Measurements from ENCODE around the gene PTPN20. TPM values are rescaled to one million over a fixed set of nuclear protein-coding genes. Genes with fewer than 3 reads are reported as not detected.

PTPN20 gene
- total RNA-seq, 2 experiments from 2014 or later, result 1.3 to 2.0 TPM

- no peak for DNase-seq
- Mint-ChIP-seq H3K36me3 (ENCODE audit: low read depth) (no peaks in the 10 kb centered on the region), H3K4me1 (no peaks in the 10 kb centered on the region), H3K27ac (no peak overlapping the region), H3K4me3 (no peak overlapping the region), H3K27me3 (no peaks in the 10 kb centered on the region), H3K9me3 (ENCODE audit: low read depth) (no peaks in the 10 kb centered on the region)
- no peak for ATAC-seq
- intact Hi-C loops (cut with DNase I, micrococcal nuclease), result no loop called here
- POLR2A ChIA-PET, result no interaction called here
- CTCF ChIA-PET, result interaction anchor here (1.1 to 2.2 kb wide), 3 partner anchors 8 to 272 kb away, joined by 4 to 8 read pairs (median 4); no protein-coding TSS in a partner anchor
Measured at GRCh38 chr10:47039562-47039913, 128.3 kb downstream of the PTPN20 start.

DNA sequence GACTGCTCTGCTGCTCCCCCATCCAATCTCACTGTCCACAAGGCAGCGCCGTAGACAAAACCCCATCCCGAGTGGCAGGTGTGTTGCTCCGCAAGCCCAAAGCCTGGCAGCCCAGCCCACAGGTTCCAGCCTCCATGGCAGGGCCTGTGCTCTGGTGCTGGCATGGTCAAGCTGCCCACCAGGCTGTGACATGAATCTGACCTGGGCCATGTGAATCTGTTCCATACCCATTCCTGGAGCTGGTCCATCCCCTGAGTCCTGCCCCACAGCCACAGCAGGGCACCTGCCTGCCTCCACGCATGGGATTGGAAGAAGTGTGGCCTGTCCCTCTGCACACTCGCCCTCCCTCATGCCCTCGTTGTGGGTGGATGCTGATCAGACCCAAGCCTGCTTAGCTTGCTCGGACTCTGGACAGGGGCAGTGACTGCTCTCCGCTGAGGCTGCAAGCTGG, 128.8 kb downstream of the PTPN20 start:
- CTCF ChIA-PET, result interaction anchor here (1.6 to 2.2 kb wide), 2 partner anchors 8 to 15 kb away, joined by 4 to 8 read pairs; no protein-coding TSS in a partner anchor
- DNase-seq (no peak), ATAC-seq (no peak)
- Mint-ChIP-seq H3K27me3 (no peaks in the 10 kb centered on the region), H3K27ac (no peak overlapping the region), H3K4me1 (no peaks in the 10 kb centered on the region), H3K36me3 (ENCODE audit: low read depth) (no peaks in the 10 kb centered on the region), H3K9me3 (ENCODE audit: low read depth) (no peaks in the 10 kb centered on the region), H3K4me3 (no peak overlapping the region)
- intact Hi-C loops (cut with DNase I, micrococcal nuclease), result no loop called here
- POLR2A ChIA-PET, result no interaction called here

- ChIA-PET POLR2A (no interaction called here), CTCF (interaction anchor here (1.6 kb wide), 1 partner anchor 16 kb away, joined by 4 read pairs; no protein-coding TSS in a partner anchor)
- Mint-ChIP-seq H3K27me3 (no peaks in the 10 kb centered on the region), H3K27ac (no peak overlapping the region), H3K36me3 (ENCODE audit: low read depth) (no peaks in the 10 kb centered on the region), H3K9me3 (ENCODE audit: low read depth) (no peaks in the 10 kb centered on the region), H3K4me3 (no peak overlapping the region), H3K4me1 (no peaks in the 10 kb centered on the region)
- ATAC-seq, result no peak
- intact Hi-C loops (cut with DNase I, micrococcal nuclease), result no loop called here
- no peak for DNase-seq
Measured at GRCh38 chr10:47040681-47041080, 129.5 kb downstream of the PTPN20 start.

GRCh38 chr10:47041396-47042198, 130.4 kb downstream of the PTPN20 start:
- POLR2A ChIA-PET, result no interaction called here
- no peaks in the 10 kb centered on the region for H3K9me3 Mint-ChIP-seq (ENCODE audit: low read depth)
- no peaks in the 10 kb centered on the region for H3K27me3 Mint-ChIP-seq
- no peak for ATAC-seq
- H3K27ac Mint-ChIP-seq, result no peak overlapping the region
- no peaks in the 10 kb centered on the region for H3K4me1 Mint-ChIP-seq
- intact Hi-C loops (cut with DNase I, micrococcal nuclease), result no loop called here
- DNase-seq, result no peak
- CTCF ChIA-PET, result no interaction called here
- H3K4me3 Mint-ChIP-seq, result no peak overlapping the region
- H3K36me3 Mint-ChIP-seq (ENCODE audit: low read depth), result no peaks in the 10 kb centered on the region

DNA sequence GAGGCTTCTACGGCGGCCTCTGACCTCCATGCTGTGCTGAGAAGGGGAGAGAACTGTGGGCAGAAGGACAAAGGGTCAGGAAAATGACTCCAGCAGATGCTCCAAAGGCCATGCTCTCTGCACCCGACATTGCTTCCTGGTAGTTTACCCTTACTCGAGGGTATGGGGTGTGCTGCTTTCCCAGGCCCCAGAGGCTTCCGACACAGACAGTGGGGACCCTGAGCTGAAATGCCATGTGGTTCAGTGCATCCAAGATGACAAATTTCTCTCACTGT, 130.9 kb downstream of the PTPN20 start:
- Mint-ChIP-seq H3K4me3 (no peak overlapping the region), H3K27ac (no peak overlapping the region), H3K36me3 (ENCODE audit: low read depth) (no peaks in the 10 kb centered on the region), H3K4me1 (no peaks in the 10 kb centered on the region), H3K27me3 (no peaks in the 10 kb centered on the region), H3K9me3 (ENCODE audit: low read depth) (no peaks in the 10 kb centered on the region)
- intact Hi-C loops (cut with DNase I, micrococcal nuclease), result no loop called here
- ChIA-PET POLR2A (no interaction called here), CTCF (no interaction called here)
- DNase-seq (no peak), ATAC-seq (no peak)

- Mint-ChIP-seq H3K4me3 (no peak overlapping the region), H3K9me3 (ENCODE audit: low read depth) (no peaks in the 10 kb centered on the region), H3K36me3 (ENCODE audit: low read depth) (no peaks in the 10 kb centered on the region), H3K27me3 (no peaks in the 10 kb centered on the region), H3K4me1 (peaks cover 7% of the 10 kb centered on the region), H3K27ac (no peak overlapping the region)
- ChIA-PET CTCF (interaction anchor here (1.0 to 1.6 kb wide), 2 partner anchors 19 to 265 kb away, joined by 3 to 5 read pairs; no protein-coding TSS in a partner anchor), POLR2A (no interaction called here)
- intact Hi-C loops (cut with DNase I, micrococcal nuclease), result no loop called here
- ATAC-seq (no peak), DNase-seq (no peak)
Measured at GRCh38 chr10:47042780-47043750, 131.8 kb downstream of the PTPN20 start.

- Mint-ChIP-seq H3K36me3 (ENCODE audit: low read depth) (no peaks in the 10 kb centered on the region), H3K9me3 (ENCODE audit: low read depth) (no peaks in the 10 kb centered on the region), H3K27ac (no peak overlapping the region), H3K27me3 (no peaks in the 10 kb centered on the region), H3K4me3 (no peak overlapping the region), H3K4me1 (peaks cover 14% of the 10 kb centered on the region)
- ChIA-PET CTCF (interaction anchor here (1.0 to 1.6 kb wide), 3 partner anchors 11 to 264 kb away, joined by 3 to 5 read pairs (median 5); no protein-coding TSS in a partner anchor), POLR2A (no interaction called here)
- intact Hi-C loops (cut with DNase I, micrococcal nuclease), result no loop called here
- ATAC-seq (no peak), DNase-seq (no peak)
Measured at GRCh38 chr10:47043928-47044538, 132.8 kb downstream of the PTPN20 start.

- no peak for ATAC-seq
- Mint-ChIP-seq H3K27me3 (no peaks in the 10 kb centered on the region), H3K36me3 (ENCODE audit: low read depth) (no peaks in the 10 kb centered on the region), H3K9me3 (ENCODE audit: low read depth) (no peaks in the 10 kb centered on the region), H3K4me3 (no peak overlapping the region), H3K4me1 (peaks cover 14% of the 10 kb centered on the region), H3K27ac (no peak overlapping the region)
- POLR2A ChIA-PET, result no interaction called here
- CTCF ChIA-PET, result interaction anchor here (0.8 to 5.1 kb wide), 4 partner anchors 12 to 268 kb away, joined by 3 to 150 read pairs (median 5); no protein-coding TSS in a partner anchor
- intact Hi-C loops (cut with DNase I, micrococcal nuclease), result loop anchor here in 1 of 2 experiments (5.0 kb wide), 1 partner anchor 118 kb away; no protein-coding TSS in a partner anchor
- DNase-seq, result no peak
Measured at GRCh38 chr10:47044741-47045140, 133.5 kb downstream of the PTPN20 start.

- H3K36me3 Mint-ChIP-seq (ENCODE audit: low read depth), result no peaks in the 10 kb centered on the region
- ChIA-PET POLR2A (no interaction called here), CTCF (interaction anchor here (0.8 to 5.1 kb wide), 6 partner anchors 13 to 267 kb away, joined by 3 to 150 read pairs (median 4); no protein-coding TSS in a partner anchor)
- no peak overlapping the region for H3K27ac Mint-ChIP-seq
- DNase-seq (no peak), ATAC-seq (no peak)
- H3K9me3 Mint-ChIP-seq (ENCODE audit: low read depth), result no peaks in the 10 kb centered on the region
- peaks cover 14% of the 10 kb centered on the region for H3K4me1 Mint-ChIP-seq
- intact Hi-C loops (cut with DNase I, micrococcal nuclease), result loop anchor here in 1 of 2 experiments (5.0 kb wide), 1 partner anchor 117 kb away; no protein-coding TSS in a partner anchor
- no peak overlapping the region for H3K4me3 Mint-ChIP-seq
- H3K27me3 Mint-ChIP-seq, result no peaks in the 10 kb centered on the region
Measured at GRCh38 chr10:47045331-47045861, 134.2 kb downstream of the PTPN20 start.

GRCh38 chr10:47046321-47047126, 135.3 kb downstream of the PTPN20 start:
- H3K36me3 Mint-ChIP-seq (ENCODE audit: low read depth), result no peaks in the 10 kb centered on the region
- H3K27ac Mint-ChIP-seq, result no peak overlapping the region
- no peak overlapping the region for H3K4me3 Mint-ChIP-seq
- CTCF ChIA-PET, result interaction anchor here (0.7 to 5.1 kb wide), 9 partner anchors 8 to 297 kb away, joined by 3 to 150 read pairs (median 4); no protein-coding TSS in a partner anchor
- H3K4me1 Mint-ChIP-seq, result peaks cover 14% of the 10 kb centered on the region
- H3K27me3 Mint-ChIP-seq, result no peaks in the 10 kb centered on the region
- ATAC-seq (no peak), DNase-seq (no peak)
- intact Hi-C loops (cut with DNase I, micrococcal nuclease), result loop anchor here (1.0 to 5.0 kb wide), 4 partner anchors 22 to 294 kb away; no protein-coding TSS in a partner anchor
- H3K9me3 Mint-ChIP-seq (ENCODE audit: low read depth), result no peaks in the 10 kb centered on the region
- POLR2A ChIA-PET, result no interaction called here
